ENCODE data around the gene OR2T33.

OR2T33 gene

GRCh38 chr1:248243204-248243603 lies 34.6 kb downstream of the OR2T33 start:
- H3K9ac ChIP-seq (ENCODE audit: low read depth, low read length) = no peak overlapping the region
- no peaks in the 10 kb centered on the region for H3K27me3 ChIP-seq (ENCODE audit: control insufficient read depth, insufficient read depth, low read length)
- H3K4me1 ChIP-seq (ENCODE audit: control insufficient read depth, insufficient read depth, low read length) = no peaks in the 10 kb centered on the region
- no peak overlapping the region for H3K27ac ChIP-seq (ENCODE audit: low read depth, low read length)
- H3K4me3 ChIP-seq (ENCODE audit: low read depth, low read length) = no peak overlapping the region
- H3K36me3 ChIP-seq (ENCODE audit: control insufficient read depth, insufficient read depth, low read length) = no peaks in the 10 kb centered on the region
- H3K9me3 ChIP-seq (ENCODE audit: control insufficient read depth, insufficient read depth, low read length) = peaks cover 93% of the 10 kb centered on the region

GRCh38 chr1:248239478-248239877 lies 38.3 kb downstream of the OR2T33 start:
- H3K27me3 ChIP-seq (ENCODE audit: control insufficient read depth, insufficient read depth, low read length) = no peaks in the 10 kb centered on the region
- H3K4me1 ChIP-seq (ENCODE audit: control insufficient read depth, insufficient read depth, low read length) = no peaks in the 10 kb centered on the region
- H3K4me3 ChIP-seq (ENCODE audit: low read depth, low read length) = no peak overlapping the region
- H3K27ac ChIP-seq (ENCODE audit: low read depth, low read length) = no peak overlapping the region
- no peaks in the 10 kb centered on the region for H3K36me3 ChIP-seq (ENCODE audit: control insufficient read depth, insufficient read depth, low read length)
- no peak overlapping the region for H3K9ac ChIP-seq (ENCODE audit: low read depth, low read length)
- peaks cover 93% of the 10 kb centered on the region for H3K9me3 ChIP-seq (ENCODE audit: control insufficient read depth, insufficient read depth, low read length)

GRCh38 chr1:248231117-248231516 lies 46.7 kb downstream of the OR2T33 start, which contains the start of gene OR2M4:
TSS of gene OR2M4 (plus strand) at chr1:248231417. CDS start at chr1:248238929, 7,512 bp downstream.
- Histone ChIP-seq H3K27ac (ENCODE audit: low read depth, low read length) (no peak within 1 kb of the TSS), H3K9me3 (ENCODE audit: control insufficient read depth, insufficient read depth, low read length) (peaks cover 95% of the 10 kb centered on the region), H3K36me3 (ENCODE audit: control insufficient read depth, insufficient read depth, low read length) (no peaks in the 10 kb centered on the region), H3K4me1 (ENCODE audit: control insufficient read depth, insufficient read depth, low read length) (no peaks in the 10 kb centered on the region), H3K27me3 (ENCODE audit: control insufficient read depth, insufficient read depth, low read length) (no peaks in the 10 kb centered on the region), H3K9ac (ENCODE audit: low read depth, low read length) (no peak within 1 kb of the TSS), H3K4me3 (ENCODE audit: low read depth, low read length) (no peak within 1 kb of the TSS)

GRCh38 chr1:248229360-248229908 lies 48.3 kb downstream of the OR2T33 start:
- H3K9ac ChIP-seq (ENCODE audit: low read depth, low read length) = no peak overlapping the region
- H3K27me3 ChIP-seq (ENCODE audit: control insufficient read depth, insufficient read depth, low read length) = no peaks in the 10 kb centered on the region

GRCh38 chr1:248225537-248225936 lies 52.2 kb downstream of the OR2T33 start:
- H3K27me3 ChIP-seq (ENCODE audit: control insufficient read depth, insufficient read depth, low read length) = no peaks in the 10 kb centered on the region
- H3K4me1 ChIP-seq (ENCODE audit: control insufficient read depth, insufficient read depth, low read length) = no peaks in the 10 kb centered on the region
- no peak overlapping the region for H3K9ac ChIP-seq (ENCODE audit: low read depth, low read length)
- no peak overlapping the region for H3K27ac ChIP-seq (ENCODE audit: low read depth, low read length)
- H3K9me3 ChIP-seq (ENCODE audit: control insufficient read depth, insufficient read depth, low read length) = peaks cover 88% of the 10 kb centered on the region
- no peaks in the 10 kb centered on the region for H3K36me3 ChIP-seq (ENCODE audit: control insufficient read depth, insufficient read depth, low read length)
- no peak overlapping the region; the same call in 1 of the 2 replicates for H3K4me3 ChIP-seq (ENCODE audit: low read depth, low read length)

More at GRCh38 chr1:248229360-248229908, 48.3 kb downstream of the OR2T33 start:
- Histone ChIP-seq H3K27ac (ENCODE audit: low read depth, low read length) (no peak overlapping the region), H3K36me3 (ENCODE audit: control insufficient read depth, insufficient read depth, low read length) (no peaks in the 10 kb centered on the region), H3K4me3 (ENCODE audit: low read depth, low read length) (no peak overlapping the region), H3K9me3 (ENCODE audit: control insufficient read depth, insufficient read depth, low read length) (peaks cover 97% of the 10 kb centered on the region), H3K4me1 (ENCODE audit: control insufficient read depth, insufficient read depth, low read length) (no peaks in the 10 kb centered on the region)
